B cell (primary cell): Measurements from ENCODE around the gene NYNRIN. TPM values are rescaled to one million over a fixed set of nuclear protein-coding genes. Genes with fewer than 3 reads are reported as not detected.

ENCODE experiments used
- ATAC-seq: fragments of 200-7000 bp; cut with Tn5 transposase; one replicate; pipeline ENCODE4 v1.10.0; 2021; ENCODE audit warnings: low read depth, mild to moderate bottlenecking, moderate number of reproducible peaks, moderate library complexity
- CTCF ChIA-PET: fragments of 350-600 bp; sonication (Branson Sonifier 250); formaldehyde crosslinking; loops from one replicate; lab custom pipeline; 2021; ENCODE audit warnings: antibody characterized with exemption, inconsistent platforms; lab: Charles Lee
- POLR2A ChIA-PET: fragments of 350-600 bp; sonication (Branson Sonifier 250); formaldehyde crosslinking; loops from one replicate; lab custom pipeline; 2021; ENCODE audit warnings: antibody characterized with exemption; lab: Charles Lee
- DNase-seq: peaks from one replicate; pipeline ENCODE4 v3.0.0; 2013
- H2AFZ ChIP-seq: 2 replicates; pipeline ENCODE4 v1.6.1; 2012; ENCODE audit warnings: mild to moderate bottlenecking, low read depth, low read length; ENCODE audit not compliant: insufficient read depth, poor library complexity, severe bottlenecking
- H3K27ac ChIP-seq, 2 donors: 1 replicate in 1 of 2; 2 replicates in 1 of 2; pipeline ENCODE4 v1.5.1; 2012 to 2013; ENCODE audit warnings: low read length in 2 of 2, mild to moderate bottlenecking in 2 of 2, moderate library complexity in 1 of 2
- H3K27me3 ChIP-seq, 4 experiments: fragments of 200-600 bp in 1 of 4; sonication (generic) in 1 of 4; replicated peaks in 1 of 4; 1 replicate in 2 of 4; 2 replicates in 2 of 4; pipeline versions ENCODE4 v1.6.1 to v1.7.0; 2013 to 2016; ENCODE audit warnings: low read length in 3 of 4, mild to moderate bottlenecking in 2 of 4, mixed read lengths in 1 of 4, moderate library complexity in 1 of 4; ENCODE audit not compliant: insufficient read depth in 4 of 4, control insufficient read depth in 3 of 4; ENCODE audit errors: control extremely low read depth in 1 of 4
- H3K36me3 ChIP-seq, 2 experiments: replicated peaks in 1 of 2; 1 replicate in 1 of 2; 2 replicates in 1 of 2; pipeline versions ENCODE4 v1.6.1 to v1.7.1; 2013; ENCODE audit warnings: low read length in 1 of 2; ENCODE audit not compliant: insufficient read depth in 2 of 2, control insufficient read depth in 1 of 2; ENCODE audit errors: control extremely low read depth in 1 of 2, extremely low read depth in 1 of 2
- H3K4me1 ChIP-seq, 2 donors: fragments of 200-600 bp in 1 of 2; sonication (generic) in 1 of 2; 1 replicate in 1 of 2; 2 replicates in 1 of 2; pipeline versions ENCODE4 v1.5.1 to v1.6.1; 2013 to 2017; ENCODE audit warnings: low read length in 2 of 2; ENCODE audit not compliant: control insufficient read depth in 2 of 2, insufficient read depth in 2 of 2
- H3K4me2 ChIP-seq: replicated peaks from 2 replicates; pipeline ENCODE3; 2012; ENCODE audit warnings: mild to moderate bottlenecking, low read depth, low read length; ENCODE audit not compliant: poor library complexity, severe bottlenecking
- H3K4me3 ChIP-seq, 5 experiments: fragments of 200-600 bp in 1 of 5; sonication (generic) in 1 of 5; 1 replicate in 3 of 5; 2 replicates in 2 of 5; pipeline versions ENCODE4 v1.5.1 to v1.7.0; 2011 to 2016; ENCODE audit warnings: low read length in 4 of 5, mild to moderate bottlenecking in 4 of 5, low read depth in 2 of 5, control low read depth in 1 of 5, moderate library complexity in 1 of 5; ENCODE audit not compliant: insufficient read depth in 1 of 5; ENCODE audit errors: control extremely low read depth in 1 of 5, extremely low read depth in 1 of 5
- H3K79me2 ChIP-seq: fragments of 200-600 bp; sonication (generic); one replicate; pipeline ENCODE4 v1.6.0; 2016; ENCODE audit warnings: low read length; ENCODE audit not compliant: control insufficient read depth, insufficient read depth
- H3K9ac ChIP-seq: fragments of 200-600 bp; sonication (generic); 2 replicates; pipeline ENCODE4 v1.6.1; 2017; ENCODE audit warnings: mild to moderate bottlenecking, low read length, moderate library complexity
- H3K9me3 ChIP-seq, 3 donors: one replicate each; pipeline versions ENCODE4 v1.6.1 to v1.7.1; 2013; ENCODE audit warnings: low read length in 2 of 3; ENCODE audit not compliant: control insufficient read depth in 2 of 3, insufficient read depth in 1 of 3; ENCODE audit errors: control extremely low read depth in 1 of 3
- H4K20me1 ChIP-seq: 2 replicates; pipeline ENCODE4 v1.6.0; 2012; ENCODE audit warnings: mild to moderate bottlenecking, low read length; ENCODE audit not compliant: insufficient read depth, control insufficient read depth, poor library complexity, severe bottlenecking
- H3K27ac Mint-ChIP-seq: one replicate; pipeline ENCODE4 v1.8.0; 2021; ENCODE audit warnings: mixed read lengths
- H3K27me3 Mint-ChIP-seq: one replicate; pipeline ENCODE4 v1.8.0; 2021; ENCODE audit warnings: mixed read lengths
- H3K4me1 Mint-ChIP-seq: one replicate; pipeline ENCODE4 v1.8.0; 2021; ENCODE audit warnings: mixed read lengths
- H3K4me3 Mint-ChIP-seq: one replicate; pipeline ENCODE4 v1.8.0; 2021; ENCODE audit warnings: mixed read lengths
- H3K9me3 Mint-ChIP-seq: one replicate; pipeline ENCODE4 v1.8.0; 2022; ENCODE audit warnings: mixed read lengths; ENCODE audit not compliant: insufficient read depth
- EZH2 ChIP-seq: IDR thresholded peaks from 2 replicates; pipeline ENCODE4 v1.6.1; 2012; ENCODE audit warnings: borderline replicate concordance, low read depth, mild to moderate bottlenecking, moderate library complexity, low read length; ENCODE audit not compliant: insufficient read depth, poor library complexity, severe bottlenecking
- WGBS: methylation state at CpG from one replicate; pipeline ENCODE4 v1.1.5; 2013; ENCODE audit warnings: missing lambda C conversion rate; ENCODE audit not compliant: insufficient coverage; 5-methylcytosine and 5-hydroxymethylcytosine counted together
- intact Hi-C: fragments of 100-400 bp; cut with micrococcal nuclease; formaldehyde crosslinking; loops from one replicate; pipeline ENCODE4 v1.10.0; 2022
- polyA plus RNA-seq: library from polyadenylated mRNA; depleted of rRNA; stranded (reverse); fragments of >200 nt; gene quantifications from 2 replicates; pipeline ENCODE4 v1.2.3, GENCODE V29; 2012
- total RNA-seq, 2 donors: library from RNA; stranded (reverse); fragments of 120-200 nt in 1 of 2; gene quantifications; 1 replicate in 1 of 2; 2 replicates in 1 of 2; pipeline versions ENCODE4 v1.2.3 to v1.2.4, GENCODE V29; 2013 to 2022
- TF ChIP-seq, protein P1 (sequence below): fragments of 200-600 bp; IDR thresholded peaks from one replicate; pipeline ENCODE4 v1.8.0; 2022; ENCODE audit warnings: antibody characterized with exemption, mild to moderate bottlenecking

Gene NYNRIN
- total and polyA plus RNA-seq, 2 donors (not counting 1 experiment from before 2014, with no cell fraction given) = 0.04 to 0.34 TPM

DNA sequence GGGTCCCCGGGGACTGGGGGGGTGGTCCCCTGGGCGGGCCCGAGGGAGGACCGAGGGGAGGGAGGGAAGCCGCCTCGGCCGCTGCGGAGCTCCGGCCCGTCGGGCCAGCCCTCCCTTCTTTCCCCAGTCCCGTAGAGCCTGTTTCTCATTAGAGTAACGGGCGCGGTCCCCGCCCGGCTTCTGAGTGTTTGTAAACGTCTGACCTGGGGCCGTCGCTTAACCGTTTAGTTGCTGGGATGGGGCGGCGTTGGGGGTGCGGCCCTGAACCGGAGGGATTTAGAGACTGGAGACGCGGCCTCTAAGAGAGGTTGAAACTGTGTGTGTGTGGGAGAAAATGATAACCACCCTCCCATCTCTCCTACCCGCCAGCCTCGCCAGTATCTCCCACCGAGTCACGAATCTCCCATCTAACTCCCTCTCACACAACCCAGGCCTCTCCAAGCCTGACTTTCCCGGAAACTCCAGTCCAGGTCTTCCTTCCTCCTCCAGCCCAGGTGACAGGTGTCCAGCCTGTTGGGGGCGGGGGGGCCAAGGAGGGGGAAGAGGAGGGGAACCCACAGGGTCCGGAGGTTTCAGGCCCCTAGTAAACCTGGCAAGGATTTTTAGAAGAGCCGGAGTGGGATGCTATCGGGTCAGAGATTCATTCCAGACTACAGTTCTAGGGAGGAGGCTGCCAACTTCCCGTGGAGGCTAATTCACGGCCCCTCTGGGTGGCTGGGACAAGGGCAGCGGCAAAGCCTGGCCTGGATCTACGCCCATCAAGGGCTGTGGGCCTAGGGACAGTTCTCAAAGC, 31.9 kb upstream of the NYNRIN start:
- H3K9me3 ChIP-seq = no peaks in the 10 kb centered on the region
- H3K27me3 ChIP-seq = peaks cover 0 to 32% (median 6%) of the 10 kb centered on the region in 4 experiments
- ChIA-PET CTCF (interaction anchor here (0.7 to 2.3 kb wide), 17 partner anchors 10 to 124 kb away, joined by 3 to 148 read pairs (median 6); partner anchors contain the start of genes ADCY4, CBLN3, KHNYN and LTB4R), POLR2A (interaction anchor here (0.7 to 2.2 kb wide), 11 partner anchors 18 to 812 kb away, joined by 3 to 78 read pairs (median 5); partner anchors contain the start of genes AP1G2, CBLN3, KHNYN and NYNRIN)
- Mint-ChIP-seq H3K9me3 (no peaks in the 10 kb centered on the region), H3K4me1 (peaks cover 32% of the 10 kb centered on the region), H3K27ac (peak overlapping the region; percentile 92), H3K4me3 (peak overlapping the region; percentile 92), H3K27me3 (peaks cover 10% of the 10 kb centered on the region)
- no peaks in the 10 kb centered on the region for H3K36me3 ChIP-seq
- H3K4me3 ChIP-seq = peak overlapping the region in 4 of 5 experiments; percentile 52 to 64 (median 60)
- peaks cover 30 to 39% of the 10 kb centered on the region in 2 donors for H3K4me1 ChIP-seq
- 8% methylated on average over 24 of the region's 40 CpGs for WGBS
- ATAC-seq (peak; percentile 85), DNase-seq (peak; percentile 94)
- H3K27ac ChIP-seq = peak overlapping the region; percentile 59 to 70
- H2AFZ ChIP-seq = peak overlapping the region; percentile 71
- H3K9ac ChIP-seq = peak overlapping the region; percentile 71
- intact Hi-C loops = loop anchor here (1.0 to 10.0 kb wide), 6 partner anchors 26 to 338 kb away; partner anchors contain the start of genes EMC9 and TINF2
- H3K79me2 ChIP-seq = no peaks in the 10 kb centered on the region
- TF ChIP-seq EZH2 = peak; percentile 23
- TF ChIP-seq, protein P1, sequence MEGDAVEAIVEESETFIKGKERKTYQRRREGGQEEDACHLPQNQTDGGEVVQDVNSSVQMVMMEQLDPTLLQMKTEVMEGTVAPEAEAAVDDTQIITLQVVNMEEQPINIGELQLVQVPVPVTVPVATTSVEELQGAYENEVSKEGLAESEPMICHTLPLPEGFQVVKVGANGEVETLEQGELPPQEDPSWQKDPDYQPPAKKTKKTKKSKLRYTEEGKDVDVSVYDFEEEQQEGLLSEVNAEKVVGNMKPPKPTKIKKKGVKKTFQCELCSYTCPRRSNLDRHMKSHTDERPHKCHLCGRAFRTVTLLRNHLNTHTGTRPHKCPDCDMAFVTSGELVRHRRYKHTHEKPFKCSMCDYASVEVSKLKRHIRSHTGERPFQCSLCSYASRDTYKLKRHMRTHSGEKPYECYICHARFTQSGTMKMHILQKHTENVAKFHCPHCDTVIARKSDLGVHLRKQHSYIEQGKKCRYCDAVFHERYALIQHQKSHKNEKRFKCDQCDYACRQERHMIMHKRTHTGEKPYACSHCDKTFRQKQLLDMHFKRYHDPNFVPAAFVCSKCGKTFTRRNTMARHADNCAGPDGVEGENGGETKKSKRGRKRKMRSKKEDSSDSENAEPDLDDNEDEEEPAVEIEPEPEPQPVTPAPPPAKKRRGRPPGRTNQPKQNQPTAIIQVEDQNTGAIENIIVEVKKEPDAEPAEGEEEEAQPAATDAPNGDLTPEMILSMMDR = no peak
- H3K4me2 ChIP-seq = peak overlapping the region; percentile 86
- H4K20me1 ChIP-seq = no peaks in the 10 kb centered on the region
